HG03095 (cell line): ENCODE results near the gene XPNPEP1.

Source experiments
- ATAC-seq: cut with Tn5 transposase; IDR thresholded peaks from one replicate; pipeline ENCODE4 v1.9.1; 2021; ENCODE audit warnings: moderate library complexity; ENCODE audit not compliant: unreplicated experiment

Gene XPNPEP1

GRCh38 chr10:109871476-109871875 is 51.8 kb downstream of the XPNPEP1 start:
- no peak for ATAC-seq

- no peak for ATAC-seq
Observed at GRCh38 chr10:109866995-109867635, 56.2 kb downstream of the XPNPEP1 start.

- ATAC-seq: no peak
Observed at GRCh38 chr10:109866168-109866994, 56.9 kb downstream of the XPNPEP1 start.

- no peak for ATAC-seq
Observed at GRCh38 chr10:109863775-109864174, 59.5 kb downstream of the XPNPEP1 start.

- ATAC-seq: no peak
Observed at GRCh38 chr10:109862738-109863137, 60.6 kb downstream of the XPNPEP1 start.

- ATAC-seq: no peak
Observed at GRCh38 chr10:109862041-109862440, 61.3 kb downstream of the XPNPEP1 start.

GRCh38 chr10:109861081-109861480 is 62.2 kb downstream of the XPNPEP1 start:
- no peak for ATAC-seq

GRCh38 chr10:109859221-109859620 is 64.1 kb downstream of the XPNPEP1 start:
- ATAC-seq: no peak

- no peak for ATAC-seq
Observed at GRCh38 chr10:109855746-109856145, 67.6 kb downstream of the XPNPEP1 start.

- no peak for ATAC-seq
Observed at GRCh38 chr10:109853921-109854320, 69.4 kb downstream of the XPNPEP1 start.

- ATAC-seq: peak; percentile 97
Observed at GRCh38 chr10:109852475-109853037, 70.8 kb downstream of the XPNPEP1 start.

- peak; percentile 15 for ATAC-seq
Observed at GRCh38 chr10:109851616-109852474, 71.5 kb downstream of the XPNPEP1 start.

- no peak for ATAC-seq
Observed at GRCh38 chr10:109846832-109847231, 76.5 kb downstream of the XPNPEP1 start.

- ATAC-seq: no peak
Observed at GRCh38 chr10:109845308-109845707, 78.0 kb downstream of the XPNPEP1 start.

- no peak for ATAC-seq
Observed at GRCh38 chr10:109838592-109839244, 84.6 kb downstream of the XPNPEP1 start.

- ATAC-seq: no peak
Observed at GRCh38 chr10:109837384-109837783, 85.9 kb downstream of the XPNPEP1 start.

GRCh38 chr10:109835257-109835656 is 88.1 kb downstream of the XPNPEP1 start:
- no peak for ATAC-seq

- no peak for ATAC-seq
Observed at GRCh38 chr10:109831846-109832245, 91.5 kb downstream of the XPNPEP1 start.

- ATAC-seq: no peak
Observed at GRCh38 chr10:109824206-109824605, 99.1 kb downstream of the XPNPEP1 start.

GRCh38 chr10:109823196-109823595 is 100.1 kb downstream of the XPNPEP1 start:
- ATAC-seq: no peak

- no peak for ATAC-seq
Observed at GRCh38 chr10:109821672-109822071, 101.6 kb downstream of the XPNPEP1 start.
